Measurements from ENCODE around the gene PTPRZ1.

DNA sequence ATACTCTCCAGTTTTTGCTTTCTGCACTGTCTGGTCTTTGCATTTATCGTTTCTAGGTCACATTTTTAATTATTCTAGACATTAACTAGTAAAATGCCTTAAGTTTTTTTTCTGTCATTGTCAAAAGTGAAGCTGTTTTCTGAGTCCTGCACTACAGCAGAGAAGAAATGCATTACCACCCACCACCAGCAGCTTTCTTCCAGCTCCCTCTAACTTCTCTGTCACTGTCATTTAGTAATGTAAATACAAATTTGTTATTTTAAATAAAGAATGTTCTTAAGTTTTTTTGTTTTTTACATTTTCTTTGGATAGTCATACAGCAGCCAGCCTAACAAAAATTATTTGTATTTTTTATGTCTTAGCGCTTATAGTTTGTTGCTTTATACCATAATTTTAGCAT lies 18.8 kb downstream of the PTPRZ1 start:
- TF ChIP-seq POLR2AphosphoS5 (IDR thresholded peaks at IDR 0.05; ENCODE audit: low read depth, low read length) (no peak), TAF1 (IDR thresholded peaks at IDR 0.05; ENCODE audit: borderline replicate concordance, insufficient read depth, low read length) (no peak), REST (IDR thresholded peaks at IDR 0.05; ENCODE audit: insufficient read depth in 1 of 2, low read depth in 2 of 2, low read length in 2 of 2) (no peak), SIN3A (IDR thresholded peaks at IDR 0.05; ENCODE audit: borderline replicate concordance, insufficient read depth, low read length) (no peak), FOXP2 (optimal IDR thresholded peaks at IDR 0.05; ENCODE audit: borderline replicate concordance, extremely low read depth, extremely low read length, insufficient read depth) (no peak)
